ENCODE data around the gene EIPR1. TPM values are rescaled to one million over a fixed set of nuclear protein-coding genes. Genes with fewer than 3 reads are reported as not detected.

The EIPR1 gene
- total RNA-seq, 2 donors from 2014 or later = 18.8 to 39.1 TPM

- no peak overlapping the region for H3K27ac ChIP-seq
- DNase-seq = no peak
- intact Hi-C loops (cut with DNase I) = no loop called here
- no peaks in the 10 kb centered on the region for H3K4me1 ChIP-seq
- H3K9me3 ChIP-seq = no peaks in the 10 kb centered on the region
- no peaks in the 10 kb centered on the region for H3K27me3 ChIP-seq
- no peak overlapping the region for H3K4me3 ChIP-seq
- H3K36me3 ChIP-seq = no peaks in the 10 kb centered on the region
- TF ChIP-seq CTCF (IDR thresholded peaks at IDR 0.05) = no peak
- no peak overlapping the region for H3K9ac ChIP-seq (ENCODE audit: low read depth in 2 of 2, low read length in 2 of 2)
Observed at GRCh38 chr2:3176071-3176868, 201.3 kb downstream of the EIPR1 start.

- Histone ChIP-seq H3K36me3 (no peaks in the 10 kb centered on the region), H3K27me3 (no peaks in the 10 kb centered on the region), H3K4me3 (no peak overlapping the region), H3K9me3 (no peaks in the 10 kb centered on the region), H3K9ac (ENCODE audit: low read depth in 2 of 2, low read length in 2 of 2) (no peak overlapping the region), H3K4me1 (no peaks in the 10 kb centered on the region), H3K27ac (no peak overlapping the region)
- DNase-seq = no peak
- intact Hi-C loops (cut with DNase I) = no loop called here
- no peak for TF ChIP-seq CTCF (IDR thresholded peaks at IDR 0.05)
Observed at GRCh38 chr2:3175568-3175955, 202.1 kb downstream of the EIPR1 start.

GRCh38 chr2:3174626-3175567 is 202.7 kb downstream of the EIPR1 start:
- TF ChIP-seq CTCF (IDR thresholded peaks at IDR 0.05) = no peak
- Histone ChIP-seq H3K9ac (ENCODE audit: low read depth in 2 of 2, low read length in 2 of 2) (no peak overlapping the region), H3K9me3 (no peaks in the 10 kb centered on the region), H3K27me3 (no peaks in the 10 kb centered on the region), H3K4me3 (no peak overlapping the region), H3K4me1 (no peaks in the 10 kb centered on the region), H3K36me3 (no peaks in the 10 kb centered on the region), H3K27ac (no peak overlapping the region)
- DNase-seq = no peak
- intact Hi-C loops (cut with DNase I) = no loop called here

- H3K27me3 ChIP-seq = no peaks in the 10 kb centered on the region
- DNase-seq = no peak
- no peak for TF ChIP-seq CTCF (IDR thresholded peaks at IDR 0.05)
- no peak overlapping the region for H3K4me3 ChIP-seq
- intact Hi-C loops (cut with DNase I) = no loop called here
- H3K4me1 ChIP-seq = no peaks in the 10 kb centered on the region
- H3K9ac ChIP-seq (ENCODE audit: low read depth in 2 of 2, low read length in 2 of 2) = no peak overlapping the region
- no peaks in the 10 kb centered on the region for H3K9me3 ChIP-seq
- no peaks in the 10 kb centered on the region for H3K36me3 ChIP-seq
- H3K27ac ChIP-seq = no peak overlapping the region
Observed at GRCh38 chr2:3173031-3173430, 204.6 kb downstream of the EIPR1 start.

GRCh38 chr2:3172265-3172935 is 205.2 kb downstream of the EIPR1 start:
- Histone ChIP-seq H3K4me3 (no peak overlapping the region), H3K36me3 (no peaks in the 10 kb centered on the region), H3K4me1 (no peaks in the 10 kb centered on the region), H3K9me3 (no peaks in the 10 kb centered on the region), H3K27me3 (no peaks in the 10 kb centered on the region), H3K9ac (ENCODE audit: low read depth in 2 of 2, low read length in 2 of 2) (no peak overlapping the region), H3K27ac (no peak overlapping the region)
- DNase-seq = no peak
- intact Hi-C loops (cut with DNase I) = no loop called here
- TF ChIP-seq CTCF (IDR thresholded peaks at IDR 0.05) = no peak

Data from colonic mucosa (tissue), 4 donors.